COR-L47 (cell line): ENCODE measurements around the gene MAPK11.

Experiments used
- DNase-seq: peaks from one replicate; lab custom pipeline; 2025; lab: John Stamatoyannopoulos, UW

MAPK11 gene

DNA sequence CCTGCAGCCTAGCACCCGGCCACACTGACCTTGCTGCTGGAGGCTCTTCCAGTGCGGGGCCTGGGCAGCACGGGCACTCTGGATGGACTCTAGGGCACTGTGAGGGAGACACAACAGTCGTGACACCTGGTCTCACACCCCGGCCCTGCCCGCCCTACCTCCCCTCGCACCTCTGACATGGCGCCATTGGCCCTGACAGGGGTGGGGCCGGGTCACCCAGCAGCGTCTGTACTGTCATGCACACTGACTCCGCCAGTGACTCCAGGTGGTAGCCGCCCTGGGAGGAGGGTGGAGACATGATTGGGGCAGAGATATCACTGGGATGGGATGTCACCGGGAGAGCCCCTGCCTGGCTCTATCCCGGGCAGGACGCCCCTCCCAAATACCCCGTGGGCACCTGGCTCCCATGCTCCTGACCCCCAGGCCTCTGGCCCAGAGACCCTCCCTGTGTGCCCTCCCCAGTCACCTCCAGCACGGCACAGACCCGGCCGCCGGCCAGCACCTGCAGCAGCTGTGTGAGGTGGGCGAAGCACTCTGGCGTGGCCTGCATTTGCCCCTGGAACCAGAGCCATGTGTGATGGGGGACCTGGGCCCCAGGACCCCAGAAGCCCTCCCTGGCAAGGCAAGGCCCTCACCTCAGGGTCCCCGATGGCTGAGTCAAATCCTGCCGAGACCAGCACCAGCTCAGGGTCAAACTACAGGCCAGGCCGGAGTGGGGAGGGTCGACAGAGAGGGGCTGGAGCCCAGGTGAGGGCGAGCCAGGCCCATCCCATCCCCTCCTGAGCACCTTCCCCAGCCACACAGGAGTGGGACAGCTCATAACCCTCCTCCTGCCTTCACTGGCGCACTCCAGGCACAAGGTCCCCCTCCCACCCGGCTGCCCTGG, 21.7 kb downstream of the MAPK11 start:
- DNase-seq = no peak

GRCh38 chr22:50247748-50248147, 22.4 kb downstream of the MAPK11 start:
- peak; percentile 95 for DNase-seq

GRCh38 chr22:50246242-50247175, 23.7 kb downstream of the MAPK11 start:
- no peak for DNase-seq

DNA sequence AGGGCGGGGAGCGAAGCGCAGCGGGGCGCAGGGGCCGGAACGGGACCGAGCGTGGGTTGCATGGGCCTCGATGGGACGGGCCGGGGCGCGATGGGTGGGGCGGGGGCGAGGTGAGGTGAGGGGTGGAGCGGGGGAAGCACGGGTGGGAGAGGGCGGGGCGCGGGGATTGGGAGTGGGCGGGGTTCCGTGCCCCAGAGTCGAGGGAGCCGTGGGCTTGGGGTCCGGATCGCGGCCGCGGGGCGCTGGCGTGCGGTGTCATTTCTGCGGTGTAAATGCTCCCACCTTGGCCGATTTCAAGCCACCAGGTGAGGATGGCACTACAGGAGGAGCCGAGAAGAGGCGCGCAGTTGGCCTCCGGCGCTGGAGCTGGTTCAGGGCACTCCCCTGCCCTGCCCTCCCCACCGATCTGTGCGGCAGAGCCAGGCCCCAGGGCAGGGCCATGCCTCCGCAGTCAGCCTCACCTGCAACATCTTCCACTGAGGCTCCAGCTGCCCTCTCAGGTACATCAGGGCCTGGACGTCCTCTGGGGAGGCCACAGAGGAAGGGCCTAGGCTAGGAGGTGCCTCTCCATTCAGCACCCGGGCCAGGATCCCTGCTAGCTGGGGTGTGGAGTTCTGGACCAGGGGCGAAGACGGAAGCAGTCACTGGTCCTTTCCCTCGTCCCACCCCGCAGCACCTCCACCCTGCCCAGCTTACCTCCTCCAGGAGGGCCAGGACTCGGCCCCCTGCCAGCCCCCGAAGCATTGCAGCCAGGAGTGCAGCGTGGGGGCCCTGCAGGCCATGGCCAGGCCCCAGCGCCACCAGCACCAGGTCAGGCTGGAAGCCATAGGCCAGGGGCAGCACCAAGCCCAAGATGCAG, 24.7 kb downstream of the MAPK11 start:
- DNase-seq = no peak

DNA sequence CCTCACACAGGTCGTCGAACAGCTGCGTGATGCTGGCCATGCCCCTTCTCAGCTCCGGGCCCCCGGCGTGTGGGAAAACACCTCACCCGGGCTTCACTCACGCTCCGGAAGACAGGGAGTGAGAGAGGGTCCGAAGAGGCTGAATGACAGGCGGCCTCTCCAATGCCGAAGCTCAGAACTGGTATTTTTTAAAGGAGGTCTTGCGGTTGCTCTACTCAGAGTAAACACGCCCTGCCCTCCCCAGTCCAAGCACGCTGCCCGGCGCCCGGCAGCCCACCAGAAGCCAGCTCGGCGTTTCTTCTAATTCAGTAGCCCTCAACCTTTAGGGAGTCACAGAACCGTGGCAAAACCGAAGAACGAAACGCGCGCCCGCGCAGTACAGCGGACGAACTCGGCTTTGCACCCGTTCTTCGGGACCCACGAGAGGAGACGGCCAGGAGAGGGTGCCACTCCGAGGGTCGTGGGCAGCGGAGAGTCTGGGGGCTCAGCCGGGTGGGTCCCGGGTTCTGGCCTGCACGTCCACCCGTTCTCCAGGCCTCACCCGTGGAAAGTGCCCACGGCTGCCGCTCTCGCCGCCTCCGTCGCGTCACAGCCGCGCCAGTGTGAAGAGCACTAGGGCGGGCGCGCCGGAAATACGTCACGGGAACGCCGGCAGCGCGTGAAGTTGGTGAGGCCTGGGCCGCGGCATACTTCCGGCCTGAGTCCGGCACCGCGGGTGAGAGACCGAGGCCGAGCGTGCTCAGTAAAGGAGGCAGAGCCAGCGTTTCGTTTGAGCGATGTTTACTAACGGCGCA, 25.6 kb downstream of the MAPK11 start, which contains the start of gene TUBGCP6:
Gene TUBGCP6 (minus strand): TSS at position 604 of the 794 bp plus-strand sequence. CDS start 564 bp downstream, at position 40.
- peak; percentile 88 for DNase-seq

GRCh38 chr22:50243685-50244419, 26.3 kb downstream of the MAPK11 start:
- DNase-seq = no peak

DNA sequence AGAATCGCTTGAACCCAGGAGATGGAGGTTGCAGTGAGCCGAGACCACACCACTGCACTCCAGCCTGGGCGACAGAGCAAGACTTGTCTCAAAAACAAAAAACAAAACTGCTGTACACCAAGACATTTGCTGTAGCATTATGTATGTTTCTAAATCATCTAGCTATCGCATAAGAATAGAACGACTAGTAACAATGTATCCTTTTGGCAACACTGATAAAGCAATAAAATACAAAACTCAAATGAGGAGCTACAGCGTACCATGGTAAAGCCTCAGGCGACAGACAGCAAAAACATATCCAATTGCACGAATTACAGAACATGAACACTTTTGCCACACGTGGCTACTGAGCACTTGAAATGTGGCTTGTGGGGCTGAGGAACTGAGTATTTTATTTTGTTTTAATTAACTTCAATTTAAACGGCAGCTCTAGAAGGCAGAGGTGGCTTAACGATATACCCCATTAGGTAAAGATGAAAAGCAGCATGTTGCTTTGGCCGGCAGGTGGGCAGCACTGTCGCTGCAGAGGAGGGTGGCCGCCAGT, 27.7 kb downstream of the MAPK11 start:
- DNase-seq = no peak

DNA sequence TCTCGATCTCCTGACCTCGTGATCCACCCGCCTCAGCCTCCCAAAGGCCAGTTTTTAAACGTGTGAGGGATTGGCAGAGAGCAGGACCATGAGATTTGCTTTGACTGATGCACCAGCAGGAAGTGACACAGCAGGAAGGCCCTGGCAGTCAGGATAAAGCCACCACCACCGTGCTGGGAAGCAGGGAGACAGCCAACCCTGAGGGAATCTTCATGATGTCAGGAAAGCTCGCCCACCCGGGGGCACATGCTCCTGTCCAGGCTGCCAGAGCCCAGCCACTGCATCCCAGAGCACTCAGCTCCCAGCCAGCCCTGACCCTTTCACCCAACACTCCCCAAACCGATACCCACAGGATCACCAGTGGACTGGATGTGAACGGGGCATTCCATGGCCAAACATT, 31.4 kb downstream of the MAPK11 start:
- no peak for DNase-seq

- DNase-seq = peak; percentile 42
Observed at GRCh38 chr22:50236731-50237409, 33.3 kb downstream of the MAPK11 start.

- DNase-seq = no peak
Observed at GRCh38 chr22:50233223-50233622, 37.0 kb downstream of the MAPK11 start.

DNA sequence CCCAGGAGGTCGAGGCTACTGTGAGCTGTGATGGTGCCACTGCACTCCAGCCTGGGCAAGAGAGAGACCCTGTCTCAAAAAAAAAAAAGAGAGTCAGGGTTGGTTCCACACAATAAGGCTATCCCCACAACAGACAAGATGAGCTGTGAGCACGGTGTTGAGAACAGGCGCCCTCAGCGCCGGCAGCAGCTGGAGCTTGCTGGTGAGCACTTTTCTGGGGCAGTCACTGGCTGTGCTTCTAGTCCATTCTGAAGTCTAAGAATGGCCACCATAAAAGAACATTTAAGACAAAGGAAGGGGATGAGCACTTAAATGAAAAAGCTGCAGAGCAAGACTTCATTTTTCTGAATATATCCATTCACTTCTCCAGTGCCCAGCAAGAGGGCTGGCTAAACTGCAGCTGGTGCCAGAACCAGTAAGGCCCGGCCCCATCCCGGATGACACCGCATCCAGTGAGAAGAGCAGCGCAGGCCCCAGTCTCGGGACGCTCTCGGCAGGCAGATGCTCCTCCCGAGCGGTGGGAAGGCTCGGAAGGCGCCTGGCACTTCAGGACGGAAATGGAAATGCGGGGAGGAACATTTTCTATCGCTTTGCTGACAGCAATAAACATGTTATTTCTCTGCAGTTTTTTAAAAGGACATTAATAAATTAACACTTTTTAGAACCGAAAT, 37.6 kb downstream of the MAPK11 start:
- DNase-seq = no peak

- DNase-seq = no peak
Observed at GRCh38 chr22:50229370-50229769, 40.8 kb downstream of the MAPK11 start.

- no peak for DNase-seq
Observed at GRCh38 chr22:50228366-50228765, 41.8 kb downstream of the MAPK11 start.

GRCh38 chr22:50227579-50228215, 42.5 kb downstream of the MAPK11 start:
- no peak for DNase-seq

GRCh38 chr22:50226875-50227165, 43.4 kb downstream of the MAPK11 start:
- no peak for DNase-seq

DNA sequence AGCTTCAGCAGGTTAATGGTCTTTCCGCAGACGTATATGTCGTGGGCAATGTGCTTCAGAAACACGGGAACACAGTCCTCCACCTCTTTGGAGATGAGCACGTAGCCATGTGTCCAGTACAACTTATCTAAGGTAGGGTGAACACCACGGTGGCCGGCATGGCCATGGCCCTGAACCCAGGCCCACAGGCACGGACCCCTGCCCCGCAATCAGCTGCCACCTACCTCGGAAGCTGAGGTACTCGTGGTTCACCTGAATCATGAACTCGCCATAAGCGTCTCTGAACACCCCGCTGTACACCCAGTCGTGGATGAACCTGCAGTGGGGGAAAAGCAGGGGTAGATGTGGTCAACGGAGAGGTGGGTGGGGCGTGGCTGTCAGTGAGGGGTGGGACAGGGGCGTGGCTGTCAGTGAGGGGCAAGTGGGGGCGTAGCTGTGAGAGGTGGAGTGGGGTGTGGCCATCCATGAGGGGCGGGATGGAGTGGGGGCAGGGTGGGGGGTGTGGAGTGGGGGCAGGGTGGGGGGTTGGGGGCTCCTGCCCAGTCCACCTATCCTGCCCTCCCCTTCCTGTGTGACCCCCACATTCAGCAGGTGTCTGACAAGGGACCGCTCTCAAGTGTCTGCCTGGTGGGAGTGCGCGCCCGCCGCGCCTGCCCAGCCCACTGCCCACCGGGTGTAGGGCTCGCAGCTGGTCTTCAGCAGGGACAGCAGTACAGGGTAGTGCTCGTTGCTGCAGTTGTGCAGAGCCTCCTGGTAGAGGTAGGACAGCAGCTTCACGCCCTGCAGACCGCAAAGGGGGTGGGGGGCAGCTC, 43.9 kb downstream of the MAPK11 start:
- no peak for DNase-seq

GRCh38 chr22:50225200-50225969, 44.8 kb downstream of the MAPK11 start:
- DNase-seq = no peak
